Measurements from ENCODE around the gene TBC1D5.

TBC1D5 gene

DNA sequence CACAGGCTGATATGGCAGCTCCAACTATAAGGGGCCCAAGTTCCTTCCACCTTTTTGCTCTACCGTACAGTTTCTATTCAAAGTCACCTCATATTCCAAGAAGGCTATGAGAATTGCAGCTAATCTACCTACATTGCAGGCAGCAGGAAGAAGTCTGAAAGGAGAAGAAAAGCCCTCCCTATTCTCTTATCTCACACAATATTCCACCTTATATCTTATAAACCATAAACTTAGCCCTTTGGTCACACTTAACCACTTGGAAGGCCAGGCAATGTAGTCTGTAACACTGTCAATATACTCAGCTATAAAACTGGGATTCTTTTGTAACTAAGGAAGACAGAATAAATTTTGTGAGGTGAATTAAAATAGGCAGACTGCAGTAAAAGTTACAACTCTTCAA lies 54.9 kb downstream of the TBC1D5 start:
- TF ChIP-seq, protein P1, sequence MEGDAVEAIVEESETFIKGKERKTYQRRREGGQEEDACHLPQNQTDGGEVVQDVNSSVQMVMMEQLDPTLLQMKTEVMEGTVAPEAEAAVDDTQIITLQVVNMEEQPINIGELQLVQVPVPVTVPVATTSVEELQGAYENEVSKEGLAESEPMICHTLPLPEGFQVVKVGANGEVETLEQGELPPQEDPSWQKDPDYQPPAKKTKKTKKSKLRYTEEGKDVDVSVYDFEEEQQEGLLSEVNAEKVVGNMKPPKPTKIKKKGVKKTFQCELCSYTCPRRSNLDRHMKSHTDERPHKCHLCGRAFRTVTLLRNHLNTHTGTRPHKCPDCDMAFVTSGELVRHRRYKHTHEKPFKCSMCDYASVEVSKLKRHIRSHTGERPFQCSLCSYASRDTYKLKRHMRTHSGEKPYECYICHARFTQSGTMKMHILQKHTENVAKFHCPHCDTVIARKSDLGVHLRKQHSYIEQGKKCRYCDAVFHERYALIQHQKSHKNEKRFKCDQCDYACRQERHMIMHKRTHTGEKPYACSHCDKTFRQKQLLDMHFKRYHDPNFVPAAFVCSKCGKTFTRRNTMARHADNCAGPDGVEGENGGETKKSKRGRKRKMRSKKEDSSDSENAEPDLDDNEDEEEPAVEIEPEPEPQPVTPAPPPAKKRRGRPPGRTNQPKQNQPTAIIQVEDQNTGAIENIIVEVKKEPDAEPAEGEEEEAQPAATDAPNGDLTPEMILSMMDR (IDR thresholded peaks at IDR 0.05) = no peak
- Histone ChIP-seq H3K4me3 (no peak overlapping the region), H3K36me3 (no peaks in the 10 kb centered on the region), H3K9me3 (no peaks in the 10 kb centered on the region), H3K27me3 (no peaks in the 10 kb centered on the region), H3K4me1 (no peaks in the 10 kb centered on the region), H3K27ac (no peak overlapping the region)
- intact Hi-C loops (cut with DNase I; ENCODE audit: low total_unique reads) = no loop called here
- no peak for DNase-seq

DNA sequence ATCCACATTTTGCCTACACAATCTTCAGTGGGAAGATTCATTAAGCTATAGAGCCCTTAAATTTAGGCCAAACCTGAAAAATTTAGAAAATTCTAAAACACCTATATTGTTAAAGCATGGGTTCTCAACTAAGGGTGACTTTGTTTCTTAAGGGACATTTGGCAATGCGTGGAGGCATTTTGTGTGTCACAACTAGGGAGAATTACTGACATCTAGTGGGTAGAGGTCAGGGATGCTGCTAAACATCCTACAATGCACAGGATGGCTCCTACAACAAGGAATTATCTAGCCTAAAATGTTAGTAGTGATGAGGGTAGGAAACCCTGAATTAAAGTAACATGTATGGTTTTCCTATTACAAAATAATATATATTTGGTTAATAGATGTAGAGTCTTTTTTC lies 55.8 kb downstream of the TBC1D5 start:
- Histone ChIP-seq H3K4me3 (no peak overlapping the region), H3K27ac (no peak overlapping the region), H3K4me1 (no peaks in the 10 kb centered on the region), H3K9me3 (no peaks in the 10 kb centered on the region), H3K36me3 (no peaks in the 10 kb centered on the region), H3K27me3 (no peaks in the 10 kb centered on the region)
- intact Hi-C loops (cut with DNase I; ENCODE audit: low total_unique reads) = no loop called here
- TF ChIP-seq, protein P1 (IDR thresholded peaks at IDR 0.05) = no peak
- no peak for DNase-seq

DNA sequence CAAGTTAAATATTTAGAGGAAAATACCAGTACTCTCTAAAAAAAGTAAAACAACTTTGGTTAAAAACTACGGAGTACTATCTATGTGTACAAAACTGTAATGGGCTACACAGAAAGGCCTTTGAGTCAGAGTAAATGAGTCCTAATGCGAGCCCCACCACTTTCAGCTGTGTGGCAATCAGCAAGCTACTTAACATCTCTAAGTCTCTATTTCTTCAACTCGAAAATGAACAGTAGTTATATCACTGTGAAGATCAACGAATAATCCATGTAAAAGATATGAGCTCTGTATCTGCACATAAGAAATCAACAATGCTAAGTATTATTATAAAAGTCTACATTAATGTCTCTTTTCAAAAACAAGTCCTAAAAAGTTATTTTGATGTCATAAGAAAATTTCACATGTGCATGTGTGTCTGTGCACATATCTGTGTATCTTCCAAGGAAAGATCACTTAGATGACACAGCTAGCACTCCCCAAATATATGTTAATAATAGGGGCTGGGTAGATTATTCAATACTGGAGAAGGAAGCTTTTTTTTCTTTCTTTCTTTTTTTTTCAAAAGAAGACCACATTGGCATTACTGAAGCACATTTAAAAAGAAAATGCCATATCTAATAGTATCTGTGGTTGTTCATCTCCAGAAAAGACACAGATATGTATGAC lies 58.8 kb downstream of the TBC1D5 start:
- no peak overlapping the region for H3K27ac ChIP-seq
- H3K4me3 ChIP-seq = no peak overlapping the region
- no peaks in the 10 kb centered on the region for H3K9me3 ChIP-seq
- no peaks in the 10 kb centered on the region for H3K4me1 ChIP-seq
- no peaks in the 10 kb centered on the region for H3K27me3 ChIP-seq
- no peaks in the 10 kb centered on the region for H3K36me3 ChIP-seq
- DNase-seq = no peak
- intact Hi-C loops (cut with DNase I; ENCODE audit: low total_unique reads) = no loop called here
- TF ChIP-seq, protein P1 (IDR thresholded peaks at IDR 0.05) = no peak

DNA sequence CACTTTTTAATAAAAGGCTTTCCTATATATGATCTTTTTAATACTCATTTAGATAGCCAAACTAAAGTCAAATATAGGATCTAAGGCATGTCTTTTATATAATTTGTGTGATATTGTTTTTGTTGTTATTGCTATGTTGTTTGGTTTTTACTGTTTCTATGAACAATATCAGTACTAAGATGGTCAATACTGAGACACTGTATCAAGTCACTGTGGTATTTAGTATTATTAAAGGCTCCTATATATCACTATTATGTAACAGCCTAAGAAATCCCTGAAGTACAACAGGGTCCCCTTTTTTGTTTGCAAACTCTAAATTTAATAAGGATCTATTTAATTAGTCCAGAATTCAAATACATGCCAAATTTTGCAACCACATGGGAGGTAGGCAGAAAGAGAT lies 61.9 kb downstream of the TBC1D5 start:
- TF ChIP-seq, protein P1 (IDR thresholded peaks at IDR 0.05) = no peak
- Histone ChIP-seq H3K27me3 (no peaks in the 10 kb centered on the region), H3K36me3 (no peaks in the 10 kb centered on the region), H3K9me3 (no peaks in the 10 kb centered on the region), H3K4me1 (no peaks in the 10 kb centered on the region), H3K4me3 (no peak overlapping the region), H3K27ac (no peak overlapping the region)
- no peak for DNase-seq
- intact Hi-C loops (cut with DNase I; ENCODE audit: low total_unique reads) = no loop called here

DNA sequence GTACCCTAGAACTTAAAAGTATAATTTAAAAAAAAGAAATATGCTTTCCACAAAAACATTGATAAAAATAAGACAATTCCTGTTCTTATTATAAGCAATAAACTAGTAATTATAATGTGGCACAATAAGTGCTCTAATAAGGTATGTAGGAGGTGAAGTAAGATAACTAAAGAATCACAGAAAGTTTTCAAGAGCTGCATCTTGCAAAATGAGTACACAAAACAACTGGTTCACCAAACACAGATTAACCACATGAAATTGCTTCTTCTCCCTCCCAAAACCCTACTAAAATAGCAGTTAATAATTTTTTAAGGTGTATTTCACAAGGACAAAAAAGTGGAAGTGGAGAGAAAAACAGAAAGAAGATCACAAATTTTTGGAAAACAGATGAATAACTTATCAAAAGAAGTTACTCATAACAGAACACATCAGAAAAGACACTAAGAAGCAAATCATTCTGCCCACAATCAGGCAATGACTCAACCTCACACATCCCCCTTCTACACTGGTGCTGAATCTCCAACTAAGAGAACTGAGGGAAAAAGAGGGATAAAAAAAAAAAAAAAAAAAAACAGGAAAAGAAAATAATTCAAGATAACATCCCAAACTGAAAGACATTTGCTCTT lies 64.2 kb downstream of the TBC1D5 start:
- intact Hi-C loops (cut with DNase I; ENCODE audit: low total_unique reads) = no loop called here

More for the DNA sequence above, 64.2 kb downstream of the TBC1D5 start:
- TF ChIP-seq, protein P1 (IDR thresholded peaks at IDR 0.05) = no peak
- Histone ChIP-seq H3K4me3 (no peak overlapping the region), H3K36me3 (no peaks in the 10 kb centered on the region), H3K27ac (no peak overlapping the region), H3K9me3 (no peaks in the 10 kb centered on the region), H3K4me1 (no peaks in the 10 kb centered on the region), H3K27me3 (no peaks in the 10 kb centered on the region)
- DNase-seq = no peak
